ENCODE results near the gene SS18L1.
A peak's percentile ranks its signal among the peaks of the same experiment; 100 is the strongest.

Gene SS18L1

GRCh38 chr20:62158088-62158400, 14.5 kb downstream of the SS18L1 start:
- DNase-seq = no peak

- no peak for DNase-seq
Measured at GRCh38 chr20:62158541-62158940, 15.0 kb downstream of the SS18L1 start.

GRCh38 chr20:62159052-62159451, 15.5 kb downstream of the SS18L1 start:
- no peak for DNase-seq

- peak; percentile 33 to 47 for DNase-seq
Measured at GRCh38 chr20:62159839-62160238, 16.3 kb downstream of the SS18L1 start.

DNA sequence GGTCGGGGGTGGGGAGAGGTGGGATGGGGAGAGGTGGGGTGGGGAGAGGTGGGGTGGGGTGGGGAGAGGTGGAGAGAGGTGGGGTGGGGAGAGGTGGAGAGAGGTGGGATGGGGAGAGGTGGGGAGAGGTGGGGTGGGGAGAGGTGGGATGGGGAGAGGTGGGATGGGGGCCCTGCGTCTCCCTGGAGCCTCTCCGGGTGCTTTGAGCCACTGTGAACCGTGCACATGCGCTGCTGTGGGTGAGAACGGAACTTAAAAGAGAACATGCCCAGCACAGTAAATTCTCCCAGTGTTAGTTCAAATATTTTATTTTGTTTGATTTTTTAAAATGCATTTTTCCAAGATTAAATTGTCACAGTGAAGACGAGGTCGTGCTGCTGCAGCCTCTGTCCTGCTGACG, 16.7 kb downstream of the SS18L1 start:
- no peak for DNase-seq

GRCh38 chr20:62160876-62161275, 17.3 kb downstream of the SS18L1 start:
- no peak for DNase-seq

GRCh38 chr20:62161347-62161746, 17.8 kb downstream of the SS18L1 start:
- no peak for DNase-seq

- no peak for DNase-seq
Measured at GRCh38 chr20:62162765-62163484, 19.4 kb downstream of the SS18L1 start.

DNA sequence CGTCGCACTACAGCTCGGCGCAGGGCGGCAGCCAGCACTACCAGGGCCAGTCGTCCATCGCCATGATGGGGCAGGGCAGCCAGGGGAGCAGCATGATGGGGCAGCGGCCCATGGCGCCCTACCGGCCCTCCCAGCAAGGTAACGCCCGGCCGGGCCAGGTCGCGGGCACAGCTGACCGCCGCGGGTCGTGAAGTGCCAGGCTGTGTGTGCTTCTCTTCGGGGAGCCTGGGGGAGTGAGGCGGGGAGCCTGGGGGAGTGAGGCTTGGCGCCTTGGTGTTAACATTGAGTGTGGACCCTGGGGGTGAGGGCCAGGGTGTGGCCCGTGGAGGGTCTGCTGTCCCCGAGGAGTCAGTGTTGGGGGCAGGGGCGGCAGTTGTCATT, 19.9 kb downstream of the SS18L1 start:
- DNase-seq = no peak

DNA sequence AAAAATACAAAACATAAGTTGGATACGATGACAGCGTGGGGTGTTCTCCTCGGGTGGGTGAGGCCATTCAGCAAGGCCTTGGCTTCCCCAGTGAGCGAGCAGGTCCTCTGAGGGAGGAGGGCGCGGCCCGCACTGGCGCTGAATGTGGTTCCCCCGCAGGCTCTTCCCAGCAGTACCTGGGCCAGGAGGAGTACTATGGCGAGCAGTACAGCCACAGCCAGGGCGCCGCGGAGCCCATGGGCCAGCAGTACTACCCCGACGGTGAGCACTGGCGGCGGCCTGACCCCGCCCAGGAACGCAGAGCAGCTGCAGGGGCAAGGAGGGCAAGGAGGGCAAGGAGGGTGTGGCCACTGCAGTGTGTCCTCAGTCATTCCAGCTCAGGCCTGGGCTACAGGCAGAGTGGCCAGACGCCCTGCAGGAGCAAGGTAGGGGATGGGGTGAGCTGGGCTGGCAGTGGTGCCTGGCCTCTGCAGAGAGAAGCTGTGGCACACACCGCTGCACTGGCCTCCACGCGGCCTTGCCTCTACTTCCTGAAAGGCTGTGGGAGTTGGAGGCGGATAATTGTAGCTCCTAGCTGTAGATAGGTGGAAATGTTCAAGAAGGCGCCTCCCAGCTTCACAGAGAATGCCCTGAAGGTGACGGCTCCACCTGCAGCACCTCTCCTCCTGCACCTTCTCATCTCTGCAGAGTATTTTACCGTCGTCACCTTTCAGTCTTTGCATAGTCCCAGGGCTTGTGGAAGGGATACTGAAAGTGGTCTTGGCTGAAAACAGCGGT, 20.6 kb downstream of the SS18L1 start:
- DNase-seq = no peak

GRCh38 chr20:62164879-62165761, 21.6 kb downstream of the SS18L1 start:
- DNase-seq = no peak

DNA sequence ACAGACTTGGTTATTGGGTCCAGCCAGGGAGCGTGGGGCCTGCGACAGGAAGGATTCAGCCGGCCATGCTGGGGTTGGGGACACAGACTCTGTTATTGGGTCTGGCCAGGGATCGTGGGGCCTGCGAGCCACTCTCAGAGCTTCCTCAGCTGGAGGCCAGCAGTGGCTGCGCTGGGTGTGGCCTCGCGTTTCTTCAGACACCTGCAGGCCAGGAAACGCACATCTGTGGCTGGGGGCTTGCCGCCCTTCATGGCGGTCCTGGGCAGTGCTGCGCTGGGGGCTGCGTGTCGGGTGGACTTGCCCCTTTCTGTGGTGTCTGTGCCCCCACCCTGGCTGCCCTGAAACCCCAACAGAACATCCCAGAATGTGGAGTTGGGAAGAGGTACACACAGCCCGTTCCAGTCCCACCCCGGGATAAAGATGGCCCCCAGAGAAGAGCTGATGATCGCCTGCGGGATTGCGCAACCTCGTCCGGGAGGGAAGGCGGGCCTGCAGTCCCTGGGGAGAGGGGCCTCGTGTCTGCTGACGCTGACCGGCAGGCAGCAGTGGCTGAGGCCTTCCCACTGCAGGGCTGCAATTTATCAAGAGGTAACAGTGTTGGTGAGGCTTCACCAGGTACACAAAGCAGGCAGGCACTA, 22.3 kb downstream of the SS18L1 start:
- DNase-seq = no peak

DNA sequence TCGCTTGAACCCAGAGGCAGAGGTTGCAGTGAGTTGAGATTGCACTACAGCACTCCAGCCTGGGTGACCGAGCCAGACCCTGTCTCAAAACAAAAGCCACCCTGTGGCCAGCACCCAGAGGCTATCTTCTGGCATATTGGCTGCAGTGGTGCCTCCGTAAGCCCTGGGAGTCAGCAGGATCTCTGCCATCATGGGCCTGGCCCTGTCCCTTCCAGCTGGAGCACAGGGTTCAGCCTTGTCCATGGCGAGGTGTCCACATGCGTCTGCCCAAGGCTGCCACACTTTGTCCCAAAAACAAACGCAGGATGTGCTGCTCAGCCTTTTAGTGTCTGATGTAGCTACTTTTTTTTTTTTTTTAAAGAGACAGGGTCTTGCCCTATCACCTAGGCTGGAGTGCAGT, 23.9 kb downstream of the SS18L1 start:
- no peak for DNase-seq

- no peak for DNase-seq
Measured at GRCh38 chr20:62168061-62168460, 24.5 kb downstream of the SS18L1 start.

DNA sequence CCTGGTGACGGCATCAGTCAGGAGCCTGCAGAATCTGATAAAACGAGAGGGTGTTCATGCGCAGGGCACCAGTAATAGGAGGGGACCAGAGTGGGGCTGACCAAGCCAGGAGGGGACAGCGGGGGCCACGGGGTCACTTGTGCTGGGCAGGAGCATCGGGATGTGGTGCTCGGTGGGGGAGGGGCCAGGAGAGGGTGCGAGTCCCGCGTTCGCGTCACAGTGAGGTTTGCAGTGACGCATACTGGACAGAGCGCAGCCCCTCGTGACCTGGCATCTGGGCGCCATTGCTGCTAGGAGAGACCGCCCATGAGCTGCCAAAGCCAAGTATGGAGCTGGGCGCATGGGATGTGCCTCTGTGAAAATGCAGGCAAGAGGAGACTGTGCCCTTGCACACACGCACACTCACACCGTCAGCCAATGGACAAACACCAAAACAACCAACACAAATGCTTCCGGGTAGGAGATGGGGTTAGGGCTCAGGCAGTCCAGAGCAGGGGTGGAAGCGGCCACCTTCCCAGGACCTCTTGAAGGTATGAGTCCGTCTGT, 25.4 kb downstream of the SS18L1 start:
- DNase-seq = no peak

DNA sequence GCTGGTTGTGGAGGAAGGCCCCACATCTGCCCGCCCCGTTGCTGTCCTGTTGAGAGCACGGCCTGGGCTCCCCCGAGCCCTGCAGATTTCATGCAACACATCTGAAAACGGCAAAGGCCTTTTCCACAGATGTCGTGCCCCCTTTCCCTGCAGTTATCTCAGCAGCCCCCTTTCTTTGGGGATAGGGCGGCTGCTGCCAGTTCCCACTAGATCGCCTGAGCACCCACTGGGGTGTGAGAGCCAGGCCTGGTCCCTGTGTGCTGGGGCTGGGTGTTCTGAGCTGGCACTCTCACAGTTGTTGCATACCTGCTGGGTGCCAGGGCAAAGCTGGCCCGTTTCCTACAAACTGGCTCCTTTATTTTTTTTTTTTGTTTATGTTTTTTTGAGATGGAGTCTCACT, 27.0 kb downstream of the SS18L1 start:
- no peak for DNase-seq

DNA sequence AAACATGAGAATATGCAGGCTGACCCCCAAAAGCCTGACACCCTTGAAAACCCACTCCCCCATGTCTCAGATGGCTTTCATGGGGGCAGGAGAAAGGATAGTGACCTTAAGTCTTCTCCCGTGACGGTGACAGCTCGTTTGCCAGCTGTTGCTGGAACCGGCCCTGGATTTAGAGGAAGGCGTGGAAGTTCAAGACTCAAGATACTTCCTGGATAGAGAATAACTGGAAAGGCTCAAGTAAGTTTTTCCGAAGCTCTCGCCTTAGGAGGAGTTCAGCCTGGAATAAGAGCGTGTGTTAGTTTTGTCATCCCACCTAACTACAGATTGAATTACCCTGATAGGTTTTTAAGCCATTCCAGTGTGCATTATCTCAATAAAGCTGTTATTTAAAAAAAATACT, 27.7 kb downstream of the SS18L1 start:
- no peak for DNase-seq

DNA sequence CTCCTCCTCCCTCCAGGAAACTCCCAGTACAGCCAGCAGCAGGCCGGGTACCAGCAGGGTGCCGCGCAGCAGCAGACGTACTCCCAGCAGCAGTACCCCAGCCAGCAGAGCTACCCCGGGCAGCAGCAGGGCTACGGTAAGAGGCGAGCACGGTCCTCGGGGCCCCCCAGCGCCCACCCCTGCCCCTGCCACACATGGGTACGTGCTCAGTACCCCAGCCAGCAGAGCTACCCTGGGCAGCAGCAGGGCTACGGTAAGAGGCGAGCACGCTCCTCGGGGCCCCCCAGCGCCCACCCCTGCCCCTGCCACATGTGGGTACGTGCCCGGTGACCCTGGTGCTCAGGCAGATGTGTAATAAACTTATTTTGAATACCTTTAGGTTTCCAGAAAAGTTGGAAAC, 29.1 kb downstream of the SS18L1 start:
- DNase-seq = no peak

DNA sequence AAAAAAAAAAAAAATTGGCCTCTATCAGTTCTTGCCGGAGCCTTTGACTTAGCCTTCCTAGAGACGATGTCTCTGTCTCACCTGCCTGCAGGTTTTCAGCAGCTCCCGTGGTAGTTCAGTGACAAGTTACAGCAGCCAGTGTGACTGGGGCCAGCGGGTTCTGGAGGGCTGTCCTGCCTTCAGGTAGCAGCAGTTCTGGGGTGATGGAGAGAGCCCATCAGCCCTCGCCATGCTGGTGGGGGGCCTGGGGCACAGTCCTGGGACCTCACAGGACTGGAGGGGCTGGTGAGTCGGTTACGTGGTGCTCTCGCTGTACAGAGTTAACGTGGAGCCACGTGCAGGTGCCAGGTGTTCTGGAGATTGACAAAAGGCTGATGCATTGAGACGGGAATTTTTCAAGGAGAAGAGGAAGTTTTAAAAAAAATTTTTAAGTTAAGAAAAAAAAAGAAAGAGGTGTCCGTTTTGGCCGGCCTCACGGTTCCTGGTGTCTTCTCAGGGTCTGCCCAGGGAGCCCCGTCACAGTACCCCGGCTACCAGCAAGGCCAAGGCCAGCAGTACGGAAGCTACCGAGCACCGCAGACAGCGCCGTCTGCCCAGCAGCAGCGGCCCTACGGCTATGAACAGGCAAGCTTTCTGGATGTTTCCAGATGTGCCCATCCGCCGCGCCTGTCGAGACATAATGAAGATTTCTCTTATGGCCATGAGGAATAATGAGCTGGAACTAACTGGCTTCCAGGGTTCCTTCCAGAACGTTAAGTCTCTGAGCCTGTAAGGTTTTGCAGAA, 30.6 kb downstream of the SS18L1 start:
- no peak for DNase-seq

DNA sequence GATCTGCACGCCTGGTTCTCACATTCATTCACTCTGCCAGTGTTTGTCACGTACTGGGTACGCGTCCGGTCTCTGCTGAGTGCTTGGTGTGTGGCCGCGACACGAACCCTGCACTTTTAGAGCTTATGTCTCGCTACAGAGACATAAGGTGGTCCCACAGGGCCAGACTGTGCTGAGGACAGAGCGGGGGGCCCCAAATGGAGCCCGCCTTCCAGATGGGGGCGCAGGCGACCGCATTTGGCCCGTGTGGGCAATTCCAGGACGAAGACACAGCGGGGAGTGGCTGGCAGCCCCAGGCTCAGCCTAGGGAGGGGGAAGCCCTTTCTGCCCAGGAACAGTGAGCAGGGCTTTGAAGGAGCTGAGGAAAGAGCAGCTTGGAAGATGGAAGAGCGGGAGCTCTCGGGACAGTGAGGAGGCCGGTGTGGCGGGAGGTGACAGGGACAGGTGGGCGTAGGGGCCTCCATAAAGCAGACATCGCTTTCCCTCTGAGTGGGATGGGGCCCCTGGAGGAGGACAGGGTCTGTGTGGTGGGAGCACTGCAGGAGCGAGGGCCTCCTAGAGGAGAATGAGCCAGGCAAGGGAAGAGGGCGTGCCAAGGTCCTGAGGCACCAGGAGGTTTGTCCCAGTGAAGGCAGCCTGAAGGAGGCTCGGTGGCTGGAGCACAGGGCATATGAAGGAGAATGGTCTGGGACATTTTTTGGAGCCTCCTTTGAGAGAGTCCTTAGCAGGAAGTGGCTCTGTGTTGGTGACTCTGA, 31.5 kb downstream of the SS18L1 start:
- no peak for DNase-seq

DNA sequence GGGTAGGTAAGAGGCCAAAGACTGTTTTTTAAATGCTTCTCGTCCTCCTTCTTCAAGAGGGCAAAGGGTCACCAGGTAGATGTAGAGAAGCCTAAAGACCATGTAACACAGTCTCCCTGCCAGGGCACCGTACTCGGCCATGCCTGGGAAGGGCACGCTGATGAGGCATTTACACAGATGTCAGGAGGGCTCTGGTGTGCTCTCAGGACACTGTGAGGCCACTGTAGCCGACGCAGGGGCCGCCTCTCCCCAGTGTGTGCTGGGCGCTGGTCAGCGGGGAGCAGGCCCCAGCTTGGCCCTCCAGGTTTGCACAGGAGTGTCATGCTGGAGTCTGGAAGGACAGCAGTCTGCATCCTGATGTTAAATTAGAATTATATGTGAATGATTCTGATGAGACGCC, 32.1 kb downstream of the SS18L1 start:
- DNase-seq = no peak

Measured in activated CD4-positive, alpha-beta T cell treated with anti-CD3 and anti-CD28 coated beads, Interleukin-2, amount 50 U/mL, for 4 hours (primary cell).